GM19452 (cell line): ENCODE measurements around the gene ADCY1.

Source experiments
- ATAC-seq: cut with Tn5 transposase; IDR thresholded peaks from one replicate; pipeline ENCODE4 v1.9.1; 2021; ENCODE audit not compliant: unreplicated experiment

The ADCY1 gene

GRCh38 chr7:45649560-45650346, 75.6 kb downstream of the ADCY1 start:
- no peak for ATAC-seq

- no peak for ATAC-seq
Observed at GRCh38 chr7:45650404-45651394, 76.5 kb downstream of the ADCY1 start.

- no peak for ATAC-seq
Observed at GRCh38 chr7:45651540-45651939, 77.4 kb downstream of the ADCY1 start.

GRCh38 chr7:45652630-45653029, 78.5 kb downstream of the ADCY1 start:
- ATAC-seq: no peak

GRCh38 chr7:45653209-45653907, 79.2 kb downstream of the ADCY1 start:
- no peak for ATAC-seq

GRCh38 chr7:45654341-45654740, 80.2 kb downstream of the ADCY1 start:
- ATAC-seq: no peak

- no peak for ATAC-seq
Observed at GRCh38 chr7:45655539-45655938, 81.4 kb downstream of the ADCY1 start.

- no peak for ATAC-seq
Observed at GRCh38 chr7:45656431-45656830, 82.3 kb downstream of the ADCY1 start.

GRCh38 chr7:45657136-45657889, 83.1 kb downstream of the ADCY1 start:
- no peak for ATAC-seq

- ATAC-seq: no peak
Observed at GRCh38 chr7:45657890-45658715, 83.9 kb downstream of the ADCY1 start.

- ATAC-seq: no peak
Observed at GRCh38 chr7:45658716-45659495, 84.7 kb downstream of the ADCY1 start.

GRCh38 chr7:45659496-45660139, 85.5 kb downstream of the ADCY1 start:
- ATAC-seq: no peak

GRCh38 chr7:45660201-45660900, 86.2 kb downstream of the ADCY1 start:
- no peak for ATAC-seq

- ATAC-seq: no peak
Observed at GRCh38 chr7:45660901-45661211, 86.7 kb downstream of the ADCY1 start.

- no peak for ATAC-seq
Observed at GRCh38 chr7:45661302-45661995, 87.3 kb downstream of the ADCY1 start.

GRCh38 chr7:45662018-45662417, 87.8 kb downstream of the ADCY1 start:
- ATAC-seq: no peak

GRCh38 chr7:45662540-45663166, 88.5 kb downstream of the ADCY1 start:
- no peak for ATAC-seq
